SK-N-DZ (cell line): ENCODE data around the gene DNM1.

ENCODE experiments used
- DNase-seq: peaks from one replicate; pipeline ENCODE4 v3.0.0-alpha.2; 2015; ENCODE audit warnings: low spot score

The DNM1 gene

GRCh38 chr9:128250839-128251731 is 47.9 kb downstream of the DNM1 start:
- DNase-seq: no peak

GRCh38 chr9:128251732-128252100 is 48.5 kb downstream of the DNM1 start:
- DNase-seq: no peak

- DNase-seq: no peak
These were observed 49.3 kb downstream of the DNM1 start for GRCh38 chr9:128252317-128253139.

GRCh38 chr9:128253140-128253990 is 50.2 kb downstream of the DNM1 start:
- no peak for DNase-seq

DNA sequence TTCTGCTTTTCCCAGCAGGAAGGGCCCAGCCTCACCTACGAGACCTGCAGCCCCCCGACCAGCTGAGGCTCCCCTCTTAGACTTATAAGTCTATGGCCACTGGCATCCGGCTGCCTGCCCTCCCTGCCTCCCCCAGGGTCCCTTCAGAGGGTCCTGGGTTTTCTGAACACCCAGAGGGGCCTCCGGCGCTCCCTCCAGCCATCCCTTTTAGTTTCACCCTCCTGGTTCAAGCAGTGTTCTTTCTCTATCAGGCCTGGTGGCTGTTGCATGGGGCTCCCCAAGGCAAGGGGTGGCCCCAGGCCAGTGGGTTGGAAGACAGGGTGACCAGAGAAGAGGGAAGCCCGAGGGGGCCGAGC is 50.8 kb downstream of the DNM1 start:
- no peak for DNase-seq

- no peak for DNase-seq
These were observed 51.2 kb downstream of the DNM1 start for GRCh38 chr9:128254362-128254761.

DNA sequence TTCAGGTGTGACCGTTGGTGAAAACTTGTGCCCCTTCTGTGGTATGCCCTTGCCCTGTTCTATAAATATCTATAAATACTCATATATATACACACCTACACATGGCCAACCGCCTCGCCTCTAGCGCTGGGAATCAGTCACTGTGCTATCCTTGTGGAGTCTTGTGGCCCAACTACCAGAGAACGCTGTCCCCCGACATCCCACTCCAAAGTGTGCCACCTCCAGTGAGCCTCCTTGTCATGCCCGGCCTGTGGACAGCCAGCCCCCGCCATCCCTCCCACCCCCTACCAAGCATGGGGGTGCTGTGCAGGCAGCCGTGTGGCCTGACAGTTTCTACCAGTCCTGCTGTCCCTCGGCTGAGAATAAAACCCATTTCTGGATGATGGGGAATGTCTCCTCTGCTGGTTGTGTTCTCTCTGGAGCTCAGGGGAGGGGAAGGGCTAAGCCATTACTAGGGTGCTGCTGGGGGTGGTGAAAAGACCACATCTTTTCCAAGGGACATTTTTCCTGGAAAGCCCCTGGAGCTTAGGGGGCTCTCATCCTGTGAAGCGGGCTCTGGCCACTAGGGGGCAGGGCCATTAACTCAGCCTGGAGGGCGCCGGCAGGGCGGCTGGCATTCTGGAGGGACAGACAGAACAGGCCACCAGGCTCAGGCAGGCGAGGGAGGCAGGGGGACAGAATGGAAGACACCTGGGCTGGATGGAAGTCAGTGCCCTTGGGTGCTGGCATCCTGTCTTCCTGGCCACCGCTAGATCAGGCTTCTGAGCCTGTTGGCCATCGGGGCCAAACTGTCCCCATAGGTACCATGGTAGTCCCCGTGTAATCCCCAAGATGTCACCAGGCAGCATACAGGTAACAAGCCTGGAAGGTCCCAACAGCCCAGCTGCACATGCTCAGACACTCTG is 51.9 kb downstream of the DNM1 start:
- DNase-seq: peak; percentile 66

GRCh38 chr9:128257086-128257825 is 54.1 kb downstream of the DNM1 start:
- DNase-seq: no peak

GRCh38 chr9:128257907-128258306 is 54.7 kb downstream of the DNM1 start:
- no peak for DNase-seq

- no peak for DNase-seq
These were observed 55.1 kb downstream of the DNM1 start for GRCh38 chr9:128258326-128258725.

- DNase-seq: no peak
These were observed 56.0 kb downstream of the DNM1 start for GRCh38 chr9:128259156-128259555.

DNA sequence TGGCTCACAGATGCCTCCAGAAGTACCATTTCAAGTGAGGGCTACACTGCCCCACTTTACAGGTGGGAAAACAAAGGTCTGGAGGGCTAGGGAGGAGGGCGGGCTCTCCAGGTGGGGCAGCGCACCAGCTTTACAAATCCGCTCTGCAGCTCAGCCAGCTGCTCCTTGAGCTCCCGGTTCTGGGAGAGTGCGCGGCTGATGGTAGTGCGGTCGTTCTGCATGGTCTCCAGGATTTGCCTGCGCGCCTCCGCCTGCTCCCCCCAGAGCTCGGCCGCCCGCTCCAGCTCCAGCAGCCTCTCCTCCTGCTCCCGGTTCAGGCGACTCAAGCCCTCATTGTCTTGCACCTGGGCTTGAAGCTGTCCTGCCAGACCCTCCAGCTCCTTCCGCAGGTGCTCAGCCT is 57.2 kb downstream of the DNM1 start:
- DNase-seq: no peak

DNA sequence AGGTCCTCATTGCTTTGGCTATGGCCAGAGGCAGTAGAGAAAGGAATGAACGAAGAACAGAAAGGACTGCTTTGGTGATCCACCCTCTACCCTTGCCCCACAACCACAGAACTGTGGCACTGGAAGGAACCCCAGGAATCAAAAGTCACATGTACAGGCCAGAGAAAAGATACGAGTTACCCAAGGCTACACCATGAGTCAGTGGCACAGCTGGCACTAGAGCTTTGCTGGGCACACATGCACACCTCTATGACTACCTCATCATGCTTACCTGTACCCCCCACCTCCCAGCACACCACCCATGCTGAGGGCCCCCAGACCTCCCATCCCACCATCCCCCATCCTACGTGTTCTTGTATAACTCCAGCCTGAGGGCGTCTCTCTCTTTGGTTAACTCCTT is 59.5 kb downstream of the DNM1 start:
- no peak for DNase-seq

- DNase-seq: no peak
These were observed 62.2 kb downstream of the DNM1 start for GRCh38 chr9:128265348-128265847.

GRCh38 chr9:128266868-128267590 is 63.9 kb downstream of the DNM1 start:
- DNase-seq: no peak

GRCh38 chr9:128271112-128271511 is 67.9 kb downstream of the DNM1 start:
- no peak for DNase-seq

DNA sequence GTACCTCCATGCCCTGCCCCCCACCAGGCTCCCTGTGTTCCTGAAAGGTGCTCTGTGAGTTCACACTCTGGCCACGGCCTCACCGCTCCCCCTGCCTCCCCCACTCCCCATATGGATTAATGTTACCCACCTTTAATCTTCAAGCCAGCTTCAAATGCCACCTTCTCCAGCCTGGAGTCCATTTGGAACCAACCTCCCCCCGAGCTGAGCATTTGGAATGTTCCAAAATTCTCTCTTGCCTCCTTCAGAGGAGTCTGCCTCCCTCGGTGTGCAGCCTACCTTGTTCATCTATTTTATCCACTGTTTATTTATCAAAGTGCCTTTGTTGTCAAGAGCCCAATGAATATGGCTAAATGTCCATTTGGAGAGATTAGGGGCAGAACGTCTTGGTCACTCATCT is 68.3 kb downstream of the DNM1 start:
- DNase-seq: no peak

GRCh38 chr9:128274245-128274644 is 71.1 kb downstream of the DNM1 start:
- DNase-seq: no peak
